GM18502 (cell line): ENCODE results near the gene CLCNKB.
"Not testable (repeated sequence)": the region's sequence is repeated elsewhere in the genome, so short reads cannot be mapped to it uniquely, and the experiment has no call there.

Source experiments
- ATAC-seq: cut with Tn5 transposase; IDR thresholded peaks from one replicate; pipeline ENCODE4 v1.9.1; 2021; ENCODE audit warnings: mild to moderate bottlenecking; ENCODE audit not compliant: unreplicated experiment, poor library complexity

Gene CLCNKB

DNA sequence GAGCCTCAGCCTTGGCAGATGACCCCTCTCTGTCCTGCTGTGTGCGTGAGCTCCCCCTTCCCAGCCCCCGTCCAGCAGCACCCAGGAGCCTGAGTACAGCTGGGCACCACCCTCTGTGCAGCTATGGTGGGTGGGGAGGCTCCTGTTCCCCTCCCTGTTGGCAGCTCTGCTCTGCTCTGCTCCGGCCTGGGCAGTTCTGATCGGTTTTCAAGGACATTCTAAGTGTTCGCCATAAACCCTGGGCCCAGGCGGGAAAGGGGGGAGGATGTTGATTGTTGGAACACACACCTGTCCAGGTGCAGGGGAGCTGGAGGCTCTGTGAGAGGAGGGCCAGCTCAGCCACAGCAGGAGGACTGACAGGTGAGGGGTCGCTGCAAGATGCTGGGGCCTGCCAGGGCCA is at the start of gene CLCNKB:
Gene CLCNKB (plus strand): TSS at position 262 of the 400 bp plus-strand sequence. CDS start 711 bp downstream, outside the sequence.
- ATAC-seq, result no peak

DNA sequence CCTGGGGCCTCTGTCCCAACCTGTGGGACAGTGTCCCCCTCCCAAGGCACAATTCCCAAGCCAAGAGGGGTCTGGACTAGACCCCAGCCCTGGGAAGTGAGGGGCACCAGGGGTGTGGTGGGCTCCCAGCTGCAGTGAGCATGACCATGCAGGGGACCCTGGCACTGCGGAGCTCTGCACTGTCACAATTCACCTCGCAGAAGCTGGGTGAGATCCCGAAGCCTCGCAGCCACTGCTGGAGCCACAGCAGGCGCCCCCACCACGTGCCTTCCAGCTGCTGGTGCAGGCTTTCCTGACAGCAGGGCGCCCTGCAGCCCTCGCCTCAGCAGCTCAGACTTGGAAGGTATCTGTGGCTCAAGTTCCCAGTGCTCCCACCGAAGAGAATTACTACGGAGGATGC is 49.5 kb upstream of the CLCNKB start:
- ATAC-seq, result no peak

DNA sequence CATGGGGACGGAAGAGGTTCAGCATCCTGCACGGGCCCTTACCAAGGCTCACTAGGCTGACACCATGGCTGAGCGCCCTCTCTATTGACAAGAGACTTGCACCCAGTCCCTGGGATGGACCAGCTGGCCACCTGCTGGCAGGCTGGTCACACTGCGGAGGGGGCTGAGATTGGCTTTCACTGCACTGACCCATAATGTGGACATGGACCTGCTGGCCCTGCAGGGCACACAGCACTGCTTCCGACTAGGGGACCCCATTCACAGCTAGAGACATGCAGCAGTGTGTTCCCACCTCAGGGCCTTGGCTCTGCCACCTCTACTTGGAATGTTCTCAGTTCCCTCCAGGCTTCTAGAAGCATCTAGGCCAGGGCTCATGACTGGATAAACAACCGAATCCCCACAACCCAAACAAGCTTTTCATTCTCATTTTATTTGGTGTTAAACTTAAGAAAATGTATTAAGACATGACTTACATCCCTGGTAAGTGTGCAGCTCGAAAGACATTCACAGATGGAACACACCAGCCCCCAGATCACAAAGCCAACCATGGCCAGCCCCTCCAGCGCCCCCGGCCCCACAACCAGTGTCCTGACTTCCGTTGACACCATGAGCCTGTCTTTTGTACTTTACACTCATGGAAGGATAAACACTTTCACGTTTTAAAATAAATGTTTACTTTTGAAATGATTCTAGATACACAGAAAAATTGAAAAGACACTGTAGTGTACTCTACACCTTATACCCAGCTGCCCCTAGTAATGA is 48.8 kb upstream of the CLCNKB start:
- no peak for ATAC-seq

DNA sequence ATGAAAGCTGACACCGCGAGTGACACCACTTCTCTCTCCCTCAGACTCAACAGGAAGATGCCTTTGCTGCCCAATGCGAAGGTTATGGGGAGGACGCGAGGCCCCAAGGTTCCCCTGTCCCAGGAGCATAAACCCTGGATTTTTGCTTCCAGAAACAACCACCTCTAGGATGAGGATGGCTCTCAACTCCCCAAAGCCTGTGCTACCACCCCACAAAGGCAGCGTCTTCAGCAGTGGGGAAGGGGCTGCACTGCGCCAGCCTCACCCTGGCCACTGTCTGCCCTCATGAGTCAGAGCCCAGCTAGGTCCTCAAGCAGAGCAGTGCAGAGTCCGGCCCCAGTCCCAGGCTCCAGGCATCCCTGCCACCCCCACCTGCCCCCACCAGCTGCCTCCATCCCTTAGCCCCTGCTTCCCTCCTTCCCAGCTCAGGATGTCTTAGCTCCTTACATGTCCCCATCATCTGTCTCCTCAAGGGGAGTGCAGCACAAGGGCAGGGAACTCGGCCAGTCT is 46.5 kb upstream of the CLCNKB start:
- ATAC-seq, result no peak

DNA sequence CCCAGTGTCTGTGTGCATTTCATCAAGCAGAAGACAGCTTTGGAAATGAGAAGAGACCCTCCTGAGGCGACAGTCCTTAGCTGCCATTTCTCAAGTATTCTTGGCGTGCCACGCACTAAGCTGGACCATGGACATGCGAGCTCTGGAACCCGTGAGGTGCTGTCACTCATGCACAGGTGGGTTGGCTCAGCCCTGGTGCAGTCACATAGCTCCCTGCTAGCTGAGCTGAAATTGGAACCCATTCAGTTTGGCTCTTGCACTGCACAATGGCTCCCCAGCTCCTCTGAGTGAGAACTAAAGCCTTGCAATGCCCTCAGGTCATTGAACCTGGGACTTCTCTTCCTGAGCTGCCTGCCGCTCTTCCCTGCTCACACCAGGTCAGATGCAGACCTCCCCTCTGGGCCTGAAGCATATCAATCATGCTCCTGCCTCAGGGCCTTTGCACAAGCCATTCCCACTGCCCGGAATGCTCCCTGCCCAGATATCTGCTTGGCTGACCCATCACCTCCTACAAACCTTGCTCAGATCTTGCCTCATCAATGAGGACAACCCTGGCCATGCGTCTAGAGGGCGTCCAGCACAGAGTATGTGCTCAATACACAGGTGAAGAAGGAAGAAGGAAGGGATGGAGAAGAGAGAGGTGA is 45.8 kb upstream of the CLCNKB start:
- no peak for ATAC-seq

DNA sequence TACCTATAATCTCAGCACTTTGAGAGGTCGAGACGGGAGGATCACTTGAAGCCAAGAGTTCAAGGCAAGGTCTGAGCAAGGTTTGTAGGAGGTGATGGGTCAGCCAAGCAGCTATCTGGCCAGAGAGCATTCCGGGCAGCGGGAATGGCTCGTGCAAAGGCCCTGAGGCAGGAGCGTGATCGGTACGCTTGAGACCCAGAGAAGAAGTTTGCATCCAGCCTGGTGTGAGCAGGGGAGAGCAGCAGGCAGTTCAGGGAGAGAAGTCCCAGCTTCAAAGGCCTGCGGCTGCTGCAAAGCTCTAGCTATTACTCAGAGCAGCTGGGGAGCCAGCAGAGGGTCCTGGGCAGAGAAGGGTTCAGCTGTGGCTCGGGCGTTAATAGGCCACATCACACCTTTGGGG is 44.7 kb upstream of the CLCNKB start:
- ATAC-seq, result no peak

DNA sequence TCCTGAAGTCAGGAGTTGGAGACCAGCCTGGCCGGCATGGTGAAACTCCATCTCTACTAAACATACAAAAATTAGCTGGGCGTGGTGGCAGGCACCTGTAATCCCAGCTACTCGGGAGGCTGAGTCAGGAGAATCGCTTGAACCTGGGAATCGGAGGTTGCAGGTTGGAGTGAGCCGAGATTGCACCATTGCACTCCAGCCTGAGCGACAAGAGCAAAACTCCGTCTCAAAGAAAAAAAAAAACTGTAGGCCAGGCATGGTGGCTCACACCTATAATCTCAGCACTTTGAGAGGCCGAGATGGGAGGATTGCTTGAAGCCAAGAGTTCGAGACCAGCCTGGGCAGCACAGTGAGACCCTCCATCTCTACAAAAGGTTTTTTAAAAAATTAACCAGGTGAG is 42.3 kb upstream of the CLCNKB start:
- ATAC-seq, result not testable (repeated sequence)

DNA sequence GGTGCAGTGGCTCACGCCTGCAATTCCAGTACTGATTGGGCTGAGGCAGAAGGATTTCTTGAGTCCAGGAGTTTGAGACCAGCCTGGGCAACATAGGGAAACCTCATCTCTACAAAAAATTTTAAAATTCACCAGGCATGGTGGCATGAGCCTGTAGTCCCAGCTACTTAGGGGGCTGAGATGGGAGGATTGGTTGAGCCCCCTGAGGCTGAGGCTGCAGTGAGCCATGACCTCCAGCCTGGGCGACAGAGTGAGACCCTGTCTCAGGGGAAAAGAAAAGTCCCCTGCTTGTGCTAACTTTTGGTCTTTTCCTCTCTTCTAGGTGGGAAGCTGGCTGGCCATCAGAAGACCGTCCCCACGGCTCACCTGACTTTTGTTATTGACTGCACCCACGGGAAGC is 38.0 kb upstream of the CLCNKB start:
- no peak for ATAC-seq

DNA sequence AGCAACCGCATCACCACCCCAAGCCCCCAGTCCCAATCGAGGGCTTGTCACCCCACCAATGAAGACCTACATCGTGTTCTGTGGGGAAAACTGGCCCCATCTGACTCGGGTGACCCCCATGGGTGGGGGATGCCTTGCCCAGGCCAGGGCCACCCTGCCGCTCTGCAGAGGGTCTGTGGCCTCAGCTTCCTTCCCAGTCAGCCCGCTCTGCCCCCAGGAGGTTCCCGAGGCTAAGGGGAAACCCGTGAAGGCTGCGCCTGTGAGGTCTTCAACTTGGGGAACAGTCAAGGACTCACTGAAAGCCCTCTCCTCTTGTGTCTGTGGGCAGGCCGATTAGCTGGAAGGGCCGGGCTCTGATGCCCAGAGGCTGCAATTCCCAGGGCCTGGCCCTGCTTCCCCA is 37.6 kb upstream of the CLCNKB start:
- no peak for ATAC-seq

DNA sequence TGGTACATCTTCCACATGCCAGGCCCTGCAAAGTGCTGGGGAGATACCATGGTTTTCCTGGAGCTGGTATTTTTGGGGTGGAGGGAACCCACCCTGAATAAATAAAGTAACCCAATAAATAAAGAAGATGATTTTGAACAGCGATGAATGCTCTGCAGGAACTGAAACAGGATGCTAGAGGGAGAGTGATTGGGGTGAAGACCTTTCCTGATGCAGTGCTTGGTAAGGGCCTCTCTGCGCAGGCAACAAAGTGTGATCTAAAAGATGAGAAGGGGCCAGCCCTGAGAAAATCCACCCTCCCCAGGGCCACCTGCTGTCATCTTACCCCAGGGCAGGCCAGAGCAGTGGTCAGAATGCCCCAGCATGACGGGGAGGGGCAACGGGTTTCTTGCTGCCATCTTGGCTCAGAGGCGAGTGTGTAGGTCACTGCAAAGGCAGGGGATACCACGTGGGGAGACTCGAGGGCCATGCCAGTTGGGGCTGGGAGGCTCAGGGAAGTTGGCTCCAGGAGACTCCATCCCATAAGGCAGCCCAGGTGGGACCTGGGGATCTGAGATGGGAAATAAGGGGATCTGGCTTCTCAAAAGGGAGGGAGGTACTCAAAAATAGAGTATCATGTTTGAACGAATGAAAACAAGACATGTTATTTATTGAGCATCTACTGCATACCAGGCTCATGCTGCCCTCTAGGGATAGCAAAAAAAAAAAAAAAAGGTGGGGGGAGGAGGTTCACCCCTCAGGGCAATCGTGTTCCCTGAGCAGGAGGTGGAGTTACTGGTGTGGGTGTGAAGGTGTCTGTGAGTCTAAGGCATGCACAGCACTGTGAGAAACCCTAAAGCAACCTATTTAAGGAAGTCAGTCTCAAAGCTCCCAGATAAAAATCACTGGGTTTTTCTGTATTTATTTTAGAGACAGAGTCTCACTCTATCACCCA is 36.8 kb upstream of the CLCNKB start:
- ATAC-seq, result no peak

DNA sequence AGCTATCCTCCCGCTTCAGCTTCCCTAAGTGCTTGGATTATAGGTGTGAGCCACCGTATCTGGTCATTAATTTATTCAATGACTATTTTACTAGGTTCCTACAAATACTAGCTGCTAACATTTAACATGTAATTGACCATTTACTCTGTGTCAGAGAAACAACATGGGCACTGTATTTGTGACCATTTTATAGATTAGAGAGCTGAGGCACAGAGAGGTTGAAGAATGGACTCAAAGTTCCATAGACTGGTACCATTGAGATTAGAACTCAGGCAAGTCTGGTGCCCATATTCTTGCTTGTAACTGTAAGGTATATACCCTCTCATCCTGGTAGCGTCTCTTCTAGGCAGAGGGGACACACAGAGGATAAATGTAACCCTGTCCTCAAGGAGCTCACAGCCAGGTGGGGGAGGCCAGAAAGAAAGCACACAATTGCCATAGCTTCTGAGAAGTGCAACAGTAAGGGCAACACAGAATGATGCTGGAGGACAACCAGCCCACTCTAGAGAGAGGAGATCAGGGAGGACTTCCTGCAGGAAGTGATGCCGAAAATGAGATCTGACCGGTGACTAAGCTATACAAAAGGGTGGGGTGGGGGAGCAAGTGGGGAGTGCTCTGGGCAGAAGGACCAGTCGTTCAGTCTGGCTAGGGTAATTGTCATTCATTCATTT is 35.8 kb upstream of the CLCNKB start:
- no peak for ATAC-seq

DNA sequence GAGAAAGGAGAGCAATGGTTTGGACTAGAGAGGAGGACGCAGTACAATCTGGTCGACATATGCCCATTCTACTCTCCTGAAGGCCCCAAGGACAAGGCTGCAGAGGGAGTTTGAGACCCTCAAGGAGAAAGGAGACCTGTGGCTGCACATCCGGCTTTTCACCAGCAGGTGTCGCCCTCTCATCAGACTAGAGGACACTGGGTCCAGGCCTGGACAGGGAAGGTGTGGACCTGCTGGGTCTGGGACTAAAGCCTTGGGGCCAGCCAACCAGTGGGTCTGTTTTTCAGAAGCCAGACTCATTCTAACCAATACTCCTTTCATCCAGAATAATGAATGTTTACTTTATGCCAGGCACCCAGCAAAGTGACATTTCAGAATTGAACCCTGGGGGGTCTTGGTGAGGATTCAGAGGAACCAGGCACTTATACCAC is 34.5 kb upstream of the CLCNKB start:
- no peak for ATAC-seq

DNA sequence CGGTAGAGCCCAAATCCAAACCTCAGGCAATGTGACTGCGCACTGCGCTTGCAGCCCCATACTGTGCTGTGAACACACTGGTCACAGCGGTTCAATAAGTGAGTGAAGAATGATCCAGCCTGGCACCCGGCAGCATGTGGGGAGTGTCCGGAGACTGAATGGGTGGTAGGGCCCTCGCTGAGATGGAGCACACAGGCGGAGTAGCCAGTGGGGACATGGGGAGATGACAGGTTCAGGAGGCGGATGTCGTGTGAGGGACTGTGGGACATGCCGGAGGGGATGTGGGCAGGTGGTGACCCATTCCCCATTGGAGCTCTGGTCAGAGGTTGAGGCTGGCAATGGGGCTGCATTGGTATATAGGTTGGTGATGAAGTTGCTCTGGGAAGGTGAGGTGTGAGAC is 33.9 kb upstream of the CLCNKB start:
- ATAC-seq, result no peak

DNA sequence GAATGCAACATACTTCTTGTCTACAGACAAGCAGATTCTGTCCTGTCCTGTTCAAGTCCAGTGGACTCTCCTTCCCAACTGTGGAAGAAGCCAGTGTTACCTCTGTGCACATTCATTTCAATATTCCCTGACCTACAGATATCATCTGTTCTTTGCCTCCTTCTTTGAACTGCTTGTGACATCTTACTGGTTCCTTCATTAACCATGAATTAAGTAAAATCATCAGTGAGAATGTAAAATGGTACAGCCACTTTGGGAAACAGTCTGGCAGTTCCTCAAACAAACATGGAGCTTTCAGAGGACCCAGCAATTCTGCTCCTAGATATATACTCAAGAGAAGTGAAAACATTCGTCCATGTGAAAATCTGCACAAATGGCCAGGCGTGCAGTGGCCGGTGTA is 32.7 kb upstream of the CLCNKB start:
- ATAC-seq, result no peak

DNA sequence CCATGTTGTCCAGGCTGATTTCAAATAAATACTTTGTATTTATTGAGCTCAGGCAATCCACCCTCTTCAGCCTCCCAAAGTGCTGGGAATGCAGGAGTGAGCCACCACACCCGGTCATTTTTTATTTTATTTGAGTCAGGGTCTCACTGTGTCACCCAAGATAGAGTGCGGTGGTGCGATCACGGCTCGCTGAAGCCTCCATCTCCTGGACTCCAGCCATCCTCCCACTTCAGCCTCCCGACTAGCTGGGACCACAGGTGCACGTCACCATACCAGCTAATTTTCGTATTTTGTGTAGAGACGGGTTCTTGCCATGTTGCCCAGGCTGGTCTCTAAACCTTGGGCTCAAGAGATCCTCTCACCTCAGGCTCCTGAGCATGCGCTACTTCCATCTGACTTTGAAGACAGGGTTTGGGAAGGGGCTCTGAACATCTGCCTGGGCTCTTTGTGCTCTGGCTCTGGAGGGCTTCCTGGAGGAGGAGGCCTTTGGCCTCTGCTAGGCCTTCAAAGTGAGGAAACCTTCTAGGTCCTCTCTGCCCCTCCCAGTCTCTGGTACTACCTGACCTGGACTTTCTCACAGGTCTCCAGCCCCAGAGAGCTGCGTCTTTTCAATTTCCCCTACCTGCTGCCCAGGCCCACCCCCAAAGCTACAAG is 31.5 kb upstream of the CLCNKB start:
- no peak for ATAC-seq

DNA sequence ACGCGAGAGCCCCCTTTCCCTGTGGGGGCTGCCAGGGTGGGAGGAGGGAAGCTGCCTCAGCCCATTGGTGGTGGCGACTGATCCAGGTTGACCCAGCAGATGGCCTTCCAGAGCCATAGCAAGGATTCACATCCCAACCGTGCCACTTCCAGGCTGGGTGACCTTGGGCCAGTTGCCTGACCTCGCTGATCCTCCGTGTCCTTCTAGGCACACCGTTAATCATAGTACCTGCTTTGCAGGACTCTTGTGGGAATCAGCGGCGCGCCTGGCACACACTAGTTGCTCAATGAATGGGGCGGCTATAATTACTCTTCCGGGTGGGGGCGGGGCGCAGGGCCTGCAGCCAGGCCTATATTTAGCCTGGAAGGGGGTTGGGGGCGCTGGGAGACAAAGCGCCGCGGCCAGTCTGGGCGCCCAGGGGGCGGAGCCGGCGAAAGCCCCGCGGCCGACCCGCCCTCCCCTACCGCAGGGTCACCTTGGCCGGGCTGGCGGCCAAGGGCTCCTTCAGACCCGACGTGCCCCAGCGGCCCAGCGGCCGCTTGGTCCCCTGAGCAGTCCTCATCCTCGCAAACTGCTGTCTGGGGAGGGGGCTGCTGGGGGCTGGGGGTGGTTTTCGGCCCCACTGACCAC is 30.9 kb upstream of the CLCNKB start:
- ATAC-seq, result no peak

DNA sequence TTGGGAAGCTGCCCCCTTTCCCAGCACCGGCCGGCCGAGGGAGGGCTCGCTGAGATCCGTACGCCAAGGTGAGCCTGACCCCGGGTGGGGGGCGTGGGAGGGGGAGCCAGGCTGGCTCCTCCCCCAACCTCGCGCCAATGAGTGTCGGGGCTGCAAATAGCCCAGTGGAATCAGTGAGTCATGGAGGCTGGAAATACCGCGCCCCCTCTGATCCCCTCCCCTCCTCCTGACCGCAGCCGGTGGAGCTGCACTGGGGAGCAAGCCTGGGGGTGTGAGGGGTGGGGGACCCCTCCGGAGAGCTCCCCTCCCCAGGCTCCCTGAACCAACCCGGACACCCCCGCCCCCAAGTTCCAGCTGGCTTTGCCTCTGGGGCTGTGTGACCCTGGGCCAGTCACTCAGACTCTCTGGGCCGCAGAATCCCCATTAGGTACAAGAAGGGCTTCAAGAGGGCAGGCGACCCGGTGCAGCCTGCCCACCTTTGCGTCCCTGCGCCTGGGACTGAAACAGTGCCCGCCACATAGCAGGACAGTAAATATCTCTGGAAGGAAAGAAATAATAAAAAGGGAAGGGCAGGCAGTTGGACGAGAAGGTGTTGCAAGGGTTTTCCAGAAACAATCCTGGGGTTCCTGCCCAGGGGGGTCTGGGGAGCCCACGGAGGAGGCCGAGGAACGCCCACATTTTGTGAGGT is 30.2 kb upstream of the CLCNKB start:
- no peak for ATAC-seq

DNA sequence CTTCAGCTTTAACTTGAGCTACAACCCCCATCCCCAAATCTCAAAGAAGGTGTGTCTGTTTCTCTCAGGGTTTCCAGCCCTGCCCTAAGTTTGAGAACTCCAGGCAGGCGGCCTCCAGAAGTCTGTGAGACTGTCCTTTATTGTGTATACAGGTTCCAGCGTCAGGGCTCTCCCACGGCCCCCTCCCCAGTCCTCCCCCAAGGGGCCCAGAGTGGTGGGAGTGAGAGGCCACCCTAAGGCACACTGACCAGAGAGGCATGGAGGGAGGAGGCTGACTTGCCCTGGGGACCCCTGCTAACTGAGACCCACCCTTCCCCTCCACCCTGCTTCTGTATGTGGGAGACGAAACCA is 29.7 kb upstream of the CLCNKB start:
- no peak for ATAC-seq
